ENCODE results near the gene ADAMTSL2.

ADAMTSL2 gene

GRCh38 chr9:133599470-133600173 is 65.1 kb downstream of the ADAMTSL2 start:
- TF ChIP-seq REST (IDR thresholded peaks at IDR 0.05; ENCODE audit: insufficient read depth in 1 of 2, low read depth in 2 of 2, low read length in 2 of 2) = no peak
- no peak for TF ChIP-seq TAF1 (IDR thresholded peaks at IDR 0.05; ENCODE audit: borderline replicate concordance, insufficient read depth, low read length)
- no peak for TF ChIP-seq POLR2AphosphoS5 (IDR thresholded peaks at IDR 0.05; ENCODE audit: low read depth, low read length)
- no peak for TF ChIP-seq SIN3A (IDR thresholded peaks at IDR 0.05; ENCODE audit: borderline replicate concordance, insufficient read depth, low read length)
- no peak for TF ChIP-seq FOXP2 (optimal IDR thresholded peaks at IDR 0.05; ENCODE audit: borderline replicate concordance, extremely low read depth, extremely low read length, insufficient read depth)

- TF ChIP-seq FOXP2 (optimal IDR thresholded peaks at IDR 0.05; ENCODE audit: borderline replicate concordance, extremely low read depth, extremely low read length, insufficient read depth) = no peak
- TF ChIP-seq SIN3A (IDR thresholded peaks at IDR 0.05; ENCODE audit: borderline replicate concordance, insufficient read depth, low read length) = no peak
- TF ChIP-seq TAF1 (IDR thresholded peaks at IDR 0.05; ENCODE audit: borderline replicate concordance, insufficient read depth, low read length) = no peak
- TF ChIP-seq REST (IDR thresholded peaks at IDR 0.05; ENCODE audit: insufficient read depth in 1 of 2, low read depth in 2 of 2, low read length in 2 of 2) = no peak
- TF ChIP-seq POLR2AphosphoS5 (IDR thresholded peaks at IDR 0.05; ENCODE audit: low read depth, low read length) = no peak
These were observed 66.2 kb downstream of the ADAMTSL2 start for GRCh38 chr9:133600739-133601138.

- TF ChIP-seq FOXP2 (optimal IDR thresholded peaks at IDR 0.05; ENCODE audit: borderline replicate concordance, extremely low read depth, extremely low read length, insufficient read depth) = no peak
- TF ChIP-seq SIN3A (IDR thresholded peaks at IDR 0.05; ENCODE audit: borderline replicate concordance, insufficient read depth, low read length) = no peak
- TF ChIP-seq POLR2AphosphoS5 (IDR thresholded peaks at IDR 0.05; ENCODE audit: low read depth, low read length) = no peak
- TF ChIP-seq REST (IDR thresholded peaks at IDR 0.05; ENCODE audit: insufficient read depth in 1 of 2, low read depth in 2 of 2, low read length in 2 of 2) = no peak
- TF ChIP-seq TAF1 (IDR thresholded peaks at IDR 0.05; ENCODE audit: borderline replicate concordance, insufficient read depth, low read length) = no peak
These were observed 67.2 kb downstream of the ADAMTSL2 start for GRCh38 chr9:133601746-133602145.

- TF ChIP-seq REST (IDR thresholded peaks at IDR 0.05; ENCODE audit: insufficient read depth in 1 of 2, low read depth in 2 of 2, low read length in 2 of 2) = no peak
- TF ChIP-seq POLR2AphosphoS5 (IDR thresholded peaks at IDR 0.05; ENCODE audit: low read depth, low read length) = no peak
- no peak for TF ChIP-seq FOXP2 (optimal IDR thresholded peaks at IDR 0.05; ENCODE audit: borderline replicate concordance, extremely low read depth, extremely low read length, insufficient read depth)
- no peak for TF ChIP-seq SIN3A (IDR thresholded peaks at IDR 0.05; ENCODE audit: borderline replicate concordance, insufficient read depth, low read length)
- TF ChIP-seq TAF1 (IDR thresholded peaks at IDR 0.05; ENCODE audit: borderline replicate concordance, insufficient read depth, low read length) = no peak
These were observed 67.8 kb downstream of the ADAMTSL2 start for GRCh38 chr9:133602277-133602676.
